ENCODE data around the gene C11orf54. TPM values are rescaled to one million over a fixed set of nuclear protein-coding genes. Genes with fewer than 3 reads are reported as not detected.

Gene C11orf54
- total RNA-seq, 1 donor: 17.7 TPM

- Histone ChIP-seq H3K4me1 (ENCODE audit: insufficient read depth, low read length) (no peaks in the 10 kb centered on the region), H3K9me3 (ENCODE audit: low read depth, low read length) (no peaks in the 10 kb centered on the region), H3K27me3 (ENCODE audit: insufficient read depth, low read length) (no peaks in the 10 kb centered on the region), H3K36me3 (ENCODE audit: insufficient read depth, low read length) (peaks cover 71% of the 10 kb centered on the region), H3K4me2 (ENCODE audit: insufficient read depth, low read length) (no peak overlapping the region), H4K20me1 (ENCODE audit: insufficient read depth, low read length) (peaks cover 17% of the 10 kb centered on the region), H3K4me3 (ENCODE audit: insufficient read depth, low read length) (no peak overlapping the region), H2AFZ (ENCODE audit: low read length) (no peak overlapping the region), H3K79me2 (ENCODE audit: insufficient read depth, low read length) (peaks cover under 1% of the 10 kb centered on the region), H3K27ac (ENCODE audit: low read depth, low read length) (no peak overlapping the region)
- TF ChIP-seq CTCF (IDR thresholded peaks at IDR 0.05; ENCODE audit: extremely low read depth, low read depth, low read length): no peak
- DNase-seq (ENCODE audit: insufficient read length, low spot score, missing footprints): no peak
These were observed 12.3 kb upstream of the C11orf54 start for GRCh38 chr11:93729129-93729616.

GRCh38 chr11:93730108-93731107 is 11.1 kb upstream of the C11orf54 start:
- H3K79me2 ChIP-seq (ENCODE audit: insufficient read depth, low read length): peaks cover 12% of the 10 kb centered on the region
- H2AFZ ChIP-seq (ENCODE audit: low read length): no peak overlapping the region
- no peak for DNase-seq (ENCODE audit: insufficient read length, low spot score, missing footprints)
- no peak for TF ChIP-seq CTCF (IDR thresholded peaks at IDR 0.05; ENCODE audit: extremely low read depth, low read depth, low read length)
- no peak overlapping the region for H3K4me3 ChIP-seq (ENCODE audit: insufficient read depth, low read length)
- no peaks in the 10 kb centered on the region for H3K27me3 ChIP-seq (ENCODE audit: insufficient read depth, low read length)
- H3K9me3 ChIP-seq (ENCODE audit: low read depth, low read length): no peaks in the 10 kb centered on the region
- no peak overlapping the region for H3K4me2 ChIP-seq (ENCODE audit: insufficient read depth, low read length)
- H3K36me3 ChIP-seq (ENCODE audit: insufficient read depth, low read length): peaks cover 83% of the 10 kb centered on the region
- H4K20me1 ChIP-seq (ENCODE audit: insufficient read depth, low read length): peaks cover 27% of the 10 kb centered on the region
- H3K27ac ChIP-seq (ENCODE audit: low read depth, low read length): no peak overlapping the region
- peaks cover 6% of the 10 kb centered on the region for H3K4me1 ChIP-seq (ENCODE audit: insufficient read depth, low read length)

GRCh38 chr11:93732237-93732892 is 9.1 kb upstream of the C11orf54 start:
- H3K36me3 ChIP-seq (ENCODE audit: insufficient read depth, low read length): peaks cover 97% of the 10 kb centered on the region
- H3K27ac ChIP-seq (ENCODE audit: low read depth, low read length): no peak overlapping the region
- H3K4me1 ChIP-seq (ENCODE audit: insufficient read depth, low read length): peaks cover 25% of the 10 kb centered on the region
- no peak for DNase-seq (ENCODE audit: insufficient read length, low spot score, missing footprints)
- no peak overlapping the region for H3K4me2 ChIP-seq (ENCODE audit: insufficient read depth, low read length)
- peaks cover 47% of the 10 kb centered on the region for H4K20me1 ChIP-seq (ENCODE audit: insufficient read depth, low read length)
- H3K9me3 ChIP-seq (ENCODE audit: low read depth, low read length): no peaks in the 10 kb centered on the region
- H2AFZ ChIP-seq (ENCODE audit: low read length): no peak overlapping the region
- H3K4me3 ChIP-seq (ENCODE audit: insufficient read depth, low read length): no peak overlapping the region
- peaks cover 30% of the 10 kb centered on the region for H3K79me2 ChIP-seq (ENCODE audit: insufficient read depth, low read length)
- no peaks in the 10 kb centered on the region for H3K27me3 ChIP-seq (ENCODE audit: insufficient read depth, low read length)
- TF ChIP-seq CTCF (IDR thresholded peaks at IDR 0.05; ENCODE audit: extremely low read depth, low read depth, low read length): no peak

GRCh38 chr11:93733474-93733873 is 8.0 kb upstream of the C11orf54 start:
- no peak overlapping the region for H2AFZ ChIP-seq (ENCODE audit: low read length)
- no peaks in the 10 kb centered on the region for H3K9me3 ChIP-seq (ENCODE audit: low read depth, low read length)
- H3K4me3 ChIP-seq (ENCODE audit: insufficient read depth, low read length): no peak overlapping the region
- H3K4me1 ChIP-seq (ENCODE audit: insufficient read depth, low read length): peaks cover 36% of the 10 kb centered on the region
- H3K79me2 ChIP-seq (ENCODE audit: insufficient read depth, low read length): peaks cover 41% of the 10 kb centered on the region
- no peak for DNase-seq (ENCODE audit: insufficient read length, low spot score, missing footprints)
- no peaks in the 10 kb centered on the region for H3K27me3 ChIP-seq (ENCODE audit: insufficient read depth, low read length)
- peaks cover 98% of the 10 kb centered on the region for H3K36me3 ChIP-seq (ENCODE audit: insufficient read depth, low read length)
- H4K20me1 ChIP-seq (ENCODE audit: insufficient read depth, low read length): peaks cover 58% of the 10 kb centered on the region
- peak overlapping the region; percentile 12 for H3K4me2 ChIP-seq (ENCODE audit: insufficient read depth, low read length)
- no peak for TF ChIP-seq CTCF (IDR thresholded peaks at IDR 0.05; ENCODE audit: extremely low read depth, low read depth, low read length)
- peak overlapping the region; percentile 45 for H3K27ac ChIP-seq (ENCODE audit: low read depth, low read length)
